Testis (tissue), 3 donors: ENCODE data around the gene CELA2A. TPM values are rescaled to one million over a fixed set of nuclear protein-coding genes. Genes with fewer than 3 reads are reported as not detected.
"Not testable (repeated sequence)": the region's sequence is repeated elsewhere in the genome, so short reads cannot be mapped to it uniquely, and the experiment has no call there.

Source experiments
- DNase-seq: peaks from one replicate; pipeline ENCODE4 v3.0.0-alpha.2; 2019
- H3K27ac ChIP-seq, 2 donors: fragments of 200-600 bp; sonication (generic); one replicate each; pipeline ENCODE4 v1.5.1; 2019
- H3K27me3 ChIP-seq: fragments of 200-600 bp; sonication (generic); one replicate; pipeline ENCODE4 v1.5.1; 2019
- H3K36me3 ChIP-seq: fragments of 200-600 bp; sonication (generic); one replicate; pipeline ENCODE4 v1.5.1; 2017; ENCODE audit warnings: low read depth; ENCODE audit errors: missing control alignments
- H3K4me1 ChIP-seq: fragments of 200-600 bp; sonication (generic); one replicate; pipeline ENCODE4 v1.5.1; 2019
- H3K4me3 ChIP-seq, 2 donors: fragments of 200-600 bp; sonication (generic); one replicate each; pipeline ENCODE4 v1.5.1; 2017 to 2019
- H3K9me3 ChIP-seq: fragments of 200-600 bp; sonication (generic); one replicate; pipeline ENCODE4 v1.5.1; 2017
- CTCF ChIP-seq, 3 experiments: fragments of 450-650 bp in 2 of 3; fragments of 200-600 bp in 1 of 3; sonication (generic) in 1 of 3; IDR thresholded peaks; one replicate each; pipeline ENCODE4 v1.5.1; 2016 to 2019; ENCODE audit warnings: antibody characterized with exemption in 3 of 3, mild to moderate bottlenecking in 2 of 3, moderate library complexity in 1 of 3
- POLR2A ChIP-seq: fragments of 450-650 bp; IDR thresholded peaks from one replicate; pipeline ENCODE4 v1.6.1; 2017; ENCODE audit warnings: antibody characterized with exemption, mild to moderate bottlenecking, moderate library complexity
- whole genome bisulfite sequencing, 2 donors: methylation state at CpG; one replicate each; pipeline ENCODE4 v1.1.5; 2018; 5-methylcytosine and 5-hydroxymethylcytosine counted together
- intact Hi-C: fragments of 100-400 bp; cut with DNase I; formaldehyde crosslinking; loops from one replicate; pipeline ENCODE4 v1.15.1; 2023; ENCODE audit warnings: low total_unique reads
- polyA plus RNA-seq: library from polyadenylated mRNA; stranded (reverse); fragments of 350-450 nt; fragmentation: Illumina TruSeq; extraction: RNeasy Lipid Tissue Mini Kit (QIAGEN cat#74804); gene quantifications from one replicate; pipeline ENCODE4 v1.2.3, GENCODE V29; 2014; ENCODE audit warnings: low read depth, low replicate concordance; ENCODE audit not compliant: insufficient read depth
- total RNA-seq, 2 donors: library from RNA; depleted of rRNA; stranded (reverse); fragments of >200 nt; gene quantifications; one replicate each; pipeline ENCODE4 v1.2.3, GENCODE V29; 2016

Gene CELA2A
- total and polyA plus RNA-seq, 3 donors from 2014 or later = 2.4 to 4.8 (median 3.7) TPM

GRCh38 chr1:15468145-15468544 lies 11.6 kb downstream of the CELA2A start:
- Histone ChIP-seq H3K4me3 (no peak overlapping the region), H3K36me3 (no peaks in the 10 kb centered on the region), H3K27ac (no peak overlapping the region), H3K9me3 (no peaks in the 10 kb centered on the region), H3K27me3 (no peaks in the 10 kb centered on the region), H3K4me1 (peaks cover 3% of the 10 kb centered on the region)
- intact Hi-C loops = no loop called here
- no peak for TF ChIP-seq POLR2A
- no peak for TF ChIP-seq CTCF (IDR thresholded peaks at IDR 0.05)
- DNase-seq = no peak

- DNase-seq = no peak
- Histone ChIP-seq H3K36me3 (no peaks in the 10 kb centered on the region), H3K27me3 (no peaks in the 10 kb centered on the region), H3K4me1 (peaks cover 3% of the 10 kb centered on the region), H3K27ac (no peak overlapping the region), H3K4me3 (no peak overlapping the region), H3K9me3 (no peaks in the 10 kb centered on the region)
- WGBS, 2 donors = 65 to 71% methylated on average over 3 of the region's 3 CpGs
- TF ChIP-seq POLR2A (no peak), CTCF (IDR thresholded peaks at IDR 0.05) (no peak)
- intact Hi-C loops = no loop called here
Measured at GRCh38 chr1:15469361-15469760, 12.8 kb downstream of the CELA2A start.

DNA sequence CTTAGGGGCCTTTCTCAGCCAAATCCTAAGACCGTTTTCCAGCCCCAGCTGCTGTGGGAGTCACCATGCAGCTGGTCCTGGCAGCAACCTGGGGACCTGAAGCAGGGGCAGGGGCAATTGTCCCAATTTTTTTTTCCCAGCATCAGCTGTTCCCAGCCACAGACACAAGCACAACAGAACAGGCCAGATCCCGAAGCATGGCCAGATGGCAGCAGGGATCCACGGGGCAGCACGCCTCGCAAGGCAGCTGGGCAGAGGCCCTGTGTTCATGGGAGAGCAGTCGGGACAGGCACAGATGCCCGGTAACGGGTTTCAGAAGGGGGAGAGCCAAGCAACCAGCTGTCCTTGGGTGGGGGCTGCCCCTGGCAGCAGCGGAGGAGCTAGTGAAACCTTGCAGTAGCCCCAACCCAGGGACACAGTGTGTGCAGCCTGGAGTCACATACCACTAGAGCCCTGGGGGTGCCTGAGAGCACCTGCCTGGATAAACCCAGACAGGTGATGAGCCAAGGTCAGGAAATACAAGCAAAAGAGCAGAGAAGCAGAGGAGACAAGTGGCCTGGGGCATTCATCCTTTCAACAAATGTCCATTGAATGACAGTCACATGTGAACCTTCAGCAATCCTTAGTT lies 13.4 kb downstream of the CELA2A start:
- DNase-seq, H3K9me3 ChIP-seq, H3K4me1 ChIP-seq, H3K4me3 ChIP-seq, H3K27me3 ChIP-seq, H3K27ac ChIP-seq, H3K36me3 ChIP-seq, intact Hi-C loops: not testable (repeated sequence)
- 91 to 100% methylated on average over 5 to 9 of the region's 9 CpGs for WGBS, 2 donors

- WGBS, 2 donors = 92 to 93% methylated on average over 5 of the region's 5 CpGs
- H3K4me3 ChIP-seq, intact Hi-C loops, H3K9me3 ChIP-seq, H3K27ac ChIP-seq, DNase-seq, H3K27me3 ChIP-seq, H3K36me3 ChIP-seq: not testable (repeated sequence)
- H3K4me1 ChIP-seq = peaks cover 12% of the 10 kb centered on the region
Measured at GRCh38 chr1:15471067-15471466, 14.5 kb downstream of the CELA2A start.

GRCh38 chr1:15471723-15472122 lies 15.2 kb downstream of the CELA2A start:
- H3K4me3 ChIP-seq, H3K27me3 ChIP-seq, intact Hi-C loops, DNase-seq, H3K27ac ChIP-seq, H3K36me3 ChIP-seq, H3K9me3 ChIP-seq: not testable (repeated sequence)
- H3K4me1 ChIP-seq = peaks cover 15% of the 10 kb centered on the region
- 82% methylated on average over 6 of the region's 6 CpGs for WGBS, 2 donors

- 69 to 72% methylated on average over 11 of the region's 11 CpGs for WGBS, 2 donors
- no peak overlapping the region for H3K27ac ChIP-seq
- H3K27me3 ChIP-seq = no peaks in the 10 kb centered on the region
- peaks cover 16% of the 10 kb centered on the region for H3K4me1 ChIP-seq
- no peak for TF ChIP-seq CTCF (IDR thresholded peaks at IDR 0.05)
- no peak for TF ChIP-seq POLR2A
- H3K4me3 ChIP-seq = peak overlapping the region in 1 of 2 donors; percentile 10
- intact Hi-C loops = no loop called here
- DNase-seq = peak; percentile 77
- no peaks in the 10 kb centered on the region for H3K9me3 ChIP-seq
- H3K36me3 ChIP-seq = no peaks in the 10 kb centered on the region
Measured at GRCh38 chr1:15472587-15472986, 16.1 kb downstream of the CELA2A start.
